DND-41 (cell line): ENCODE measurements around the gene PPFIA1.

Source experiments
- ATAC-seq: fragments of 200-7000 bp; cut with Tn5 transposase; 3 replicates; pipeline ENCODE4 v1.9.1; 2021; ENCODE audit warnings: low read depth; ENCODE audit not compliant: insufficient read depth
- DNase-seq: peaks from one replicate; pipeline ENCODE4 v3.0.0-alpha.2; 2020
- H2AFZ ChIP-seq: 2 replicates; pipeline ENCODE4 v1.6.0; 2012; ENCODE audit warnings: low read depth, low read length
- H3K27ac ChIP-seq: 2 replicates; pipeline ENCODE4 v1.5.1; 2012; ENCODE audit warnings: low read length, inconsistent platforms
- H3K27me3 ChIP-seq: fragments of 200-600 bp; sonication (generic); 2 replicates; pipeline ENCODE4 v1.6.0; 2012; ENCODE audit warnings: low read length, mild to moderate bottlenecking, inconsistent platforms; ENCODE audit not compliant: insufficient read depth, poor library complexity
- H3K36me3 ChIP-seq: 2 replicates; pipeline ENCODE4 v1.5.1; 2012; ENCODE audit warnings: low read length, inconsistent platforms; ENCODE audit not compliant: insufficient read depth
- H3K4me1 ChIP-seq: 2 replicates; pipeline ENCODE4 v1.5.1; 2012; ENCODE audit warnings: mild to moderate bottlenecking, low read length; ENCODE audit not compliant: insufficient read depth
- H3K4me2 ChIP-seq: 2 replicates; pipeline ENCODE4 v1.6.0; 2012; ENCODE audit warnings: mild to moderate bottlenecking, moderate library complexity, low read length, inconsistent platforms; ENCODE audit not compliant: insufficient read depth
- H3K4me3 ChIP-seq, 2 experiments: fragments of 200-600 bp in 1 of 2; shearing (Covaris generic) in 1 of 2; 2 replicates each; pipeline ENCODE4 v1.5.1; 2012 to 2016; ENCODE audit warnings: inconsistent platforms in 2 of 2, low read length in 2 of 2, mild to moderate bottlenecking in 2 of 2, low read depth in 1 of 2, moderate library complexity in 1 of 2
- H3K79me2 ChIP-seq: 2 replicates; pipeline ENCODE4 v1.6.0; 2012; ENCODE audit warnings: low read length, inconsistent platforms; ENCODE audit not compliant: insufficient read depth
- H3K9ac ChIP-seq: 2 replicates; pipeline ENCODE4 v1.6.0; 2012; ENCODE audit warnings: low read depth, mild to moderate bottlenecking, inconsistent platforms, low read length, moderate library complexity
- H3K9me3 ChIP-seq: 2 replicates; pipeline ENCODE4 v1.5.1; 2012; ENCODE audit warnings: low read length, moderate library complexity, mild to moderate bottlenecking, inconsistent platforms; ENCODE audit not compliant: insufficient read depth, severe bottlenecking
- H4K20me1 ChIP-seq: 2 replicates; pipeline ENCODE4 v1.6.0; 2012; ENCODE audit warnings: low read length; ENCODE audit not compliant: insufficient read depth
- EZH2 ChIP-seq: IDR thresholded peaks from 3 replicates; pipeline ENCODE4 v1.6.1; 2012; ENCODE audit warnings: borderline replicate concordance, low read depth, mild to moderate bottlenecking, moderate library complexity, low read length, inconsistent platforms; ENCODE audit not compliant: severe bottlenecking
- TF ChIP-seq, protein P1 (sequence below): IDR thresholded peaks from 2 replicates; pipeline ENCODE4 v1.5.1; 2012; ENCODE audit warnings: borderline replicate concordance, low read length, moderate library complexity, mild to moderate bottlenecking; ENCODE audit not compliant: poor library complexity, severe bottlenecking; ENCODE audit errors: extremely low read depth

Gene PPFIA1

DNA sequence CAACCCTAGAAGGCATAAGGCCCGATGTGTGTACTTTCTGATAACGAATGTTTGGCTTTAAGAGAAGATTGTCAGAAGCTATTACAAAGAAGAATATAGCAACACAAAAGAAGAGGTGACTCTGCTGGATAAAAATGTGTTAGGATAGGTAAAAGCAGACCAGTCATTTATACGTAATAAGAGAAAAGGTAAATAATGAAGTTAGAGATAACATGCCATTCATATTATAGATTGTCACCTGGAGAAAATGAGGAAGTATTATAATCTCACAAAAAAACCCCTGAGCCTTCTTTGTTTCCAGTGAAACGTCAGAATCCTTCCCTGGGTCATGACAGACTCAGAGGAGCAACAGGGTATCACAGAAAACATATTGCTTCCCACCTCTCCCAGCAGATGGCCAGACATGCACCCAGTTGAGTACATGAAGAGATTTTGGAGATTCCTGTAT lies 36.1 kb downstream of the PPFIA1 start:
- no peak overlapping the region for H3K27ac ChIP-seq
- no peaks in the 10 kb centered on the region for H3K9me3 ChIP-seq
- no peak overlapping the region for H3K4me2 ChIP-seq
- no peak overlapping the region for H3K9ac ChIP-seq
- peaks cover 34% of the 10 kb centered on the region for H3K79me2 ChIP-seq
- peaks cover 49% of the 10 kb centered on the region for H3K36me3 ChIP-seq
- H3K4me3 ChIP-seq: no peak overlapping the region
- TF ChIP-seq, protein P1, sequence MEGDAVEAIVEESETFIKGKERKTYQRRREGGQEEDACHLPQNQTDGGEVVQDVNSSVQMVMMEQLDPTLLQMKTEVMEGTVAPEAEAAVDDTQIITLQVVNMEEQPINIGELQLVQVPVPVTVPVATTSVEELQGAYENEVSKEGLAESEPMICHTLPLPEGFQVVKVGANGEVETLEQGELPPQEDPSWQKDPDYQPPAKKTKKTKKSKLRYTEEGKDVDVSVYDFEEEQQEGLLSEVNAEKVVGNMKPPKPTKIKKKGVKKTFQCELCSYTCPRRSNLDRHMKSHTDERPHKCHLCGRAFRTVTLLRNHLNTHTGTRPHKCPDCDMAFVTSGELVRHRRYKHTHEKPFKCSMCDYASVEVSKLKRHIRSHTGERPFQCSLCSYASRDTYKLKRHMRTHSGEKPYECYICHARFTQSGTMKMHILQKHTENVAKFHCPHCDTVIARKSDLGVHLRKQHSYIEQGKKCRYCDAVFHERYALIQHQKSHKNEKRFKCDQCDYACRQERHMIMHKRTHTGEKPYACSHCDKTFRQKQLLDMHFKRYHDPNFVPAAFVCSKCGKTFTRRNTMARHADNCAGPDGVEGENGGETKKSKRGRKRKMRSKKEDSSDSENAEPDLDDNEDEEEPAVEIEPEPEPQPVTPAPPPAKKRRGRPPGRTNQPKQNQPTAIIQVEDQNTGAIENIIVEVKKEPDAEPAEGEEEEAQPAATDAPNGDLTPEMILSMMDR: no peak
- no peak for TF ChIP-seq EZH2
- no peaks in the 10 kb centered on the region for H3K4me1 ChIP-seq
- no peaks in the 10 kb centered on the region for H3K27me3 ChIP-seq
- peaks cover 25% of the 10 kb centered on the region for H4K20me1 ChIP-seq
- H2AFZ ChIP-seq: no peak overlapping the region
- ATAC-seq (no peak), DNase-seq (no peak)

DNA sequence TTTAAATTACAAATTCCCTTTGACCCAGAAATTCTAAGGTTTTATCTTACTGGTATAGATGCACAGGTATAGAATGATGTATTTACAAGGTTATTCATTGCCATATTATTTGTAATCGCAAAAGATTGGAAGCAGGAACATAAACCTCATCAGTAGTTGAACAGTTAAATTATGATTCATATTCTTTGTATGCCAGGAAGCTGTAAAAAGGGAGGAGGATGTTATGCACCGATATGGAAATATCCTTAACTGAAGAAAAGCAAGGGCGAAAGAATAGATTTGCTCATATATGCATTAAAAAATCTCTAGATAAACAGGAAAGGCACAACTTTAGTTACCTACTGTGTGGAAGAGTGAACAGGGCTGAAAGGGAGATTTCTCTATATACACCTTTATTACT lies 36.7 kb downstream of the PPFIA1 start:
- TF ChIP-seq, protein P1: no peak
- no peak for TF ChIP-seq EZH2
- DNase-seq (no peak), ATAC-seq (no peak)
- Histone ChIP-seq H3K9me3 (no peaks in the 10 kb centered on the region), H3K36me3 (peaks cover 47% of the 10 kb centered on the region), H3K27me3 (no peaks in the 10 kb centered on the region), H3K4me1 (no peaks in the 10 kb centered on the region), H2AFZ (no peak overlapping the region), H3K4me3 (no peak overlapping the region), H3K27ac (no peak overlapping the region), H3K4me2 (no peak overlapping the region), H3K9ac (no peak overlapping the region), H4K20me1 (peaks cover 22% of the 10 kb centered on the region), H3K79me2 (peaks cover 32% of the 10 kb centered on the region)

DNA sequence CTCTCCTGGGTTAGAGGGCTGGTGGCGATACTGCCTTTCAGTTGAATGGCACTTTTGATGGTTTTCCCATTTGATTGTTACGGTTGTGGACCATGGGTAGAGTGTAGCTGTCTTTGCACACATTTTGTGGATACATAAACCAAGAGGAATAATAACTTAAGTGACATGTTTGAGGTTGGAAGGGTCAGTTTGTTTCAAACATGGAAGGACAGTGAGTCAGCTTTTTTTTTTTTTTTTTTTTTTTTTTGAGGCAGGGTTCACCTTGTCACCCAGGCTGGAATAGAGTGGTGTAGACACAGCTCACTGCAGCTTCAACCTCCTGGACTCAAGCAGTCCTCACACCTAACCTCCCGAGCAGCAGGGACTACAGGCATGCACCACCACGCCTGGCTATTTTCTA lies 41.1 kb downstream of the PPFIA1 start:
- no peaks in the 10 kb centered on the region for H3K4me1 ChIP-seq
- H3K27ac ChIP-seq: no peak overlapping the region
- TF ChIP-seq EZH2: no peak
- TF ChIP-seq, protein P1: no peak
- H3K4me2 ChIP-seq: no peak overlapping the region
- no peak overlapping the region for H3K9ac ChIP-seq
- H2AFZ ChIP-seq: no peak overlapping the region
- H3K4me3 ChIP-seq: no peak overlapping the region
- DNase-seq (no peak), ATAC-seq (no peak)
- peaks cover 28% of the 10 kb centered on the region for H4K20me1 ChIP-seq
- H3K79me2 ChIP-seq: peaks cover 29% of the 10 kb centered on the region
- no peaks in the 10 kb centered on the region for H3K27me3 ChIP-seq
- no peaks in the 10 kb centered on the region for H3K9me3 ChIP-seq
- peaks cover 37% of the 10 kb centered on the region for H3K36me3 ChIP-seq
